ENCODE measurements around the gene MRPL18.
"Not testable (repeated sequence)": the region's sequence is repeated elsewhere in the genome, so short reads cannot be mapped to it uniquely, and the experiment has no call there.

The MRPL18 gene

DNA sequence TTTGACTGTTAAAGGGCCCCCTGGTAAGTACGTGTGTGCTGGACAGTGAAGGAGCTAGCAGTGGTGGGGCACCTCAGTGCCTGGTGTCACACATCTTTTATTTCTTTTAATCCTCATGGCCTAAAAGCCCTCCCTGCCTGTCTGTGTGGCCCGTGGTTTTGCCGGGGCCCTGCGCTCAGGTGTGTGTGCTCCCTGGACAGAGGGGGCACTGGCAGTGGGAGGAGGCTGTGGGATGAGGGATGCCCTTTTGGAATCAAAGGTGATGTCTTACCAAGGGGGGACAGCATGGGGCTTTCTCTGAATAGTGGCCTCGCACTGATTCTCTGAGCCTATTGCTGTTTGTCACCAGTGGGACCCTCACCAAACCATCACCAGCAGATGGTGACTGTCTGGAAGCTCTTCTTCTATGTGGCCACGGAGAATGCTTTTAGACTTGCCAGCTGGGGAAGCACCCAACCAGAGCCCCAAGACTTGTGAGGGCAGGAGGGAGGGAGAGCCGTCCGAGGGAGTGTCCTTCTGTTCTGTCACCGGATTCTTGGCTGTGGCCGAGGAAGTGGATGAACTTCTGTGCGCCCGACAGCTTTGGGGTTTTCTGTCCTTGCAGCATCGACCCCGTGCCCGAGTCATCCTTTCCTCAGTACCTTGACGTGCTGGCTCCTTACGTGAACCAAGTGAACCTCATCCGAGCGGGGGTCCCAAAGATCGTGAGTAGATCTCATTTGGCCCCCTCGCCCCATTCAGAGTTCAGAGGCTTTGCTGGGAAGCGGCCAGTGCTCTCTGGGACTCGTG is 27.9 kb downstream of the MRPL18 start:
- DNase-seq = no peak

DNA sequence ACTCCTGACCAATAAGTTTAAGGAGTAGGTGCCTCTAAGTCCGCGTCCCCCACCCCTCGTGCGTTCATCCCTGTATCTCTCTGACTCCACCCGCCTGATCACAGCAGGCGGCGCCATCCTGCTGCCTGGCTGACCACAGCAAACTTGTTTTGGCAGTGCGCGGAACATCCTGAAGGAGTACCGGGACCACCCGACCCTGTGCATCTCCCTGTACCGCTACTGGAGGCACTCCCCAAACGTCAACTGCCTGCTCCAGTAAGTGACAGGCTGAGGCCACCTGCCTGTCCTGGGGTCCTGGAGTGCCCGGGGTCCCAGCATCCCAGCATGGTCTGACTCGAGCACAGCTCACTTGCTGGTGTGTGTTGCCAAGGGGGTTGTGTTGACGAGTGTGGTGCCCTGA is 28.8 kb downstream of the MRPL18 start:
- no peak for DNase-seq

DNA sequence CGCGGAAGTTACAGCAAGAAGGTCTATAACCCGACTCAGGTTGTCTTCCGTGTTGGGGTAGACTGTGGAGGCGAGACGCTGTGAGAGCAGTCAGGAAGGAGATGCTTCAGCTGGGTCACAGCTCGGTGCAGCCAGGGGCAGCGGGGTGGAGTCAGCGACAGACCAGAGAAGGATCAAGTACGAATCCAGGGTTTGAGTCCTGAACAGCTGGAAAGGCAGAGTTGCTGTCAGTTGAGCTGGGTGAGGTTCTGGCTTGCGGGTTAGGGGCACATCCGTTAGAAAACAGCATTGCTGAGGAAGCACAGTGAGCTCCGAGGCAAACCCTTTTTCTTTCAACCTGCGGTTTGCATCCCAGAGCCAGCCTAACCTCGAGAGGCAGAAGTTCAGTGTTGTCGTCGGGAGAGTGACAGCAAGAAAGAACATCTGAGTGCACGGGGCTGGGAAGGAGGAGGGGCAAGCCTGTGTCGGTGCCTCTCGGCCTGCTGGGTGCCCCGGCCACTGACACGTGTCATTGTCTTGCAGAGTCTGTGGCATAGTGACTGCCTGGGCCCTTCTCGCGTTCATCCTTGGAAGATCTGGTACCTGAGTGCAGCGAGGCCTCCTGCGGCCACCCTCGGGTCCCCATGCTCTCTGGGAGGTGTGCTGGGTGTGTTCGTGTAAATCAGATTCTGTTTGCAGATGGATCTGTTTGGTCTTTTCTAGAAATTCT is 29.8 kb downstream of the MRPL18 start:
- no peak for DNase-seq

DNA sequence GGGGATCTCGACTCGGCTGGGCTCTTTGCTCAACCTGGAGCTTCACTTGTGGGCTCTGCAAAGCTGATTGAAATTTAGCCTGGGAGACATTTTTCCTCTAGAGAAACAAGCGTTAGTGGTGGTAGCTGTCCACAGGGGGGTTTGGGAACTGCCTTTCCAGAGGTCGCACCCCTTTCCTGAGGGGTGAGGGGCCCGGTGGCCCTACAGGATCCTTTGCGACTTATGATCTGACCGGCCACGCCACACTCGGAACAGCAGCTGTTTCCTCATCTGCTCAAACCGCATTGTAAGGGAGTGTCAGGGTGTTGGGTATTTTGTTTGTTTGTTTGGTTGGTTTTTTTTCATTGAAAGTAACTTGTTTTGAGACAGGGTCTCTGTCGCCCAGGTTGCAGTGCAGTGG is 30.9 kb downstream of the MRPL18 start:
- DNase-seq = no peak

DNA sequence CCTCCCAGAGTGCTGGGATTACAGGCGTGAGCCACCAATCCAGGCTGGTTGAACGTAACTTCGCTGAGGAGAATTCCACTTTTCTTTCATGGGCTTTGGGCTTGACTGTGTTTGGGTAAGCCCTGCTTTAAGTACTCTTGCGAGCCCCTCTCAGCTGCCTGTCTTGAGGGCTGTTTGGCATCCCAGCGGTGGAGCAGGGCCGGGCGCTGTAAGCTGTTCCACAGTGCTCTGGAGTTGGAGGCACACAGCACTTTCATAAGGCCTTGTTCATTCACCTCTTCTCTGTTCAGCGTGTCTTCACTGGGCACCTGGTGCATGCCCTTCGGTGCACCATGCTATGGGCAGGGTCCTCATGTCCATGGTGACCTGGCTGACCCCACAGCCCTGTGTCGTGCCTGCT is 31.5 kb downstream of the MRPL18 start:
- no peak for DNase-seq

DNA sequence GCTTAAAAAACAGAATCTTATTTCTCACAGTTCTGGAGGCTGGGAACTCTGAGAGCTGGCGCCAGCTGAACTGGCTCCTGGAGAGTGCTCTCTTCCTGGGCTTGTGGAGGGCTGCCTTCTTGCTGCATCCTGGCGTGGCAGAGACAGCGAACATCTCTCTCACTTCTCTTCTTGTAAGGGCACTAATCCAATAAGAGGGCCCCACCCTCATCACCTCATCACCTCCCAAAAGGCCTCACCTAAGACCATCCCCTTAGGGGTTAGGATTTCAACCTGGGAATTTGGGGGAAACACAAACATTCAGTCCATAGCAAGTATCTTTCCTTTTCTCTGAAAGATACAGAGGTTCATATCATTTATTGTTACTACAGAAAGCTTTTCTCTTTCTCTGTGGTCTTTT is 33.7 kb downstream of the MRPL18 start:
- DNase-seq = no peak

DNA sequence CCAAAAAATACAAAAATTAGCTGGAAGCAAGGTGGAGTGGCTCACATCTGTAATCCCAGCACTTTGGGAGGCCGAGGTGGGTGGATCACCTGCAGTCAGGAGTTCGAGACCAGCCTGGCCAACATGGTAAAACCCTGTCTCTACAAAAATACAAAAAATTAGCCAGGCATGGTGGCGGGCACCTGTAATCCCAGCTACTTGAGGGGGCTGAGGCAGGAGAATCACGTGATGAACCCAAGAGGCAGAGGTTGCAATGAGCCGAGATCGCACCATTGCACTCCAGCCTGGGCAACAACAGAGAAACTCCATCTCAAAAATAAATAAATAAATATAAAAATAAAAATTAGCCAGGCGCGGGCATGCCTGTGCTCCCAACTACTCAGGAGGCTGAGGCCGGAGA is 34.4 kb downstream of the MRPL18 start:
- DNase-seq = not testable (repeated sequence)

DNA sequence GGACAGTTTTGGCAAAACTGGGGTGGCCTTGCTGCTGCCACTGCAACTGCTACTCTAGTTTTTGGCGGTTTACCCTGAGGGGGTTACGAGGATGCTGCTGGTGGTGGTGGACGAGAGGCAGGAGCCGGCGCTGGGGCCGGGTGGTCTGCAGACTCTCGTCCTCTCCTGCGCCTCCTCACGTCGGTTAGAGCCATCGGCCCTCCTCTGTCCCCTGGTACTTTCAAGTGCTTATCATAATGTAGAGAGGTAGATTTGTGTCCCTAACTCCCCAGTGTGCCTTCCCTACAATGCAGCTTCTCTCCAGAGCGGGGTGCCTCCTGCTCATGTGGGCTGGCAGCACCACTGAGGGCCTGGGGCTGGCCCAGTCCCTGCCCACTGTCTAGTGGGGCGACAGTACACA is 35.7 kb downstream of the MRPL18 start:
- DNase-seq = no peak

DNA sequence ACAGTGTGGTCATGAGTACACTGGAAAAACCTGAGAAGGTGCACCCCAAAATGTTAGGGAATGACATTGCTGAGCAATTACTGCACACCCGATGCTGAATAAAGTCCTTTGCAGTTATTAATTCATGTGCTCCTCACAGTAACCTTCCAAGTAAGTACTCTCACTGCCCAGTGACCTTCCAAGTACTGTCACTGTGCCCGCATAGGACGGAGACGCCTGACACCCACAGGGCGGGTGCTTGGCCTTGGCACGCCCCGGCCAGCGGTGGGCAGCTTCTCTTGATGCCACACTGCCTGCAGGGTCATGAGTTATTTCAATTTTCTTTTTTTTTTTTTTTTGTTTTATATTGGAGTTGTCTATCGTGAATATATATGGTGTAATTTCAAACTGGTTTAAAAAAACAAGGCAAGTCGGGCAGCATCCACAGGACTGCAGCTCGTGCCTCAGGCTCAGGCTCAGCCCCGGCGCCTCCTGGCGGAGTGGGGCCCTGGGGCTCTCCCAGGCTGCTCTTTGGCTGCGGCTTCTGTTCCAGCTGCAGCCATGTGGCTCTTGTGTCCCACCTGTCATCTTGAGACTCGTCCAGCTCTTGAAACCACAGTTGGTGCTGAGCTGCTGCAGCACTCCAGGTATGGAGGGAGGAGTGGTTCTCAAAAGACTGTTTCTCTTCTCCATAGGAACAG is 36.8 kb downstream of the MRPL18 start:
- DNase-seq = no peak

DNA sequence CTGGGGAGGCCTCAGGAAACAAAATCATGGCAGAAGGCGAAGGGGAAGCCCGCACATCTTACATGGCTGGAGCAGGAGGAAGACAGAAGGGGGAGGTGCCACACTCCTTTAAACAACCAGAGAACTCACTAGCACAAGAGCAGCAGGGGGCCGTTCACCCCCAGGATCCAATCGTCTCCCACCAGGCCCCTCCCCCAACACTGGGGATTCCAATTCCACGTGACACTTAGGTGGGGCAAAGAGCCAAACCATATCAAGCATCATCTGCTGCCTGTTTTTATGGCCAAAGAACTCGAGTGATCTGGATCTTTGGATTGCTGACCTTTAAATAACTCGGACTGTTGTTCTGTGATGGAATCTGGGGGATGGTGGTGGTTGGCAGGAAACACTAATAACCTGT is 37.8 kb downstream of the MRPL18 start:
- DNase-seq = no peak

DNA sequence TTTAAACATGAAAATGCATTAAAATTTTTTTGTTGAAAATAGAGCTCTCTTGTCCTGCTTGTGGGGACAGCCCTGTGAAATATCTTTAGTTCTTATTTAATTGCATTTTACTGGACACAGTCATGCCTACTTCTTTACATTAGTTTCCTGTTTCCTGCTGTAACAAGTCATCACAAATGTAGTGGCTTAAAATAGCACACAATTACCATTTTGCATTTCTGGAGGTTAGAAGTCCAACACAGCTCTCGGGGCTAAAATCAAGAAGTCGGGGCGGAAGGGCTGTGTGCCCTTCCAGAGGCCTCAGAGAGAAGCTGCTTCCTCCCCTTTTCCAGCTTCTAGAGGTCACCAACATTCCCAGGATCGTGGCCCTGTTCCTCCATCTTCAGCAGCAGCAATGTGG is 39.3 kb downstream of the MRPL18 start:
- DNase-seq = no peak

DNA sequence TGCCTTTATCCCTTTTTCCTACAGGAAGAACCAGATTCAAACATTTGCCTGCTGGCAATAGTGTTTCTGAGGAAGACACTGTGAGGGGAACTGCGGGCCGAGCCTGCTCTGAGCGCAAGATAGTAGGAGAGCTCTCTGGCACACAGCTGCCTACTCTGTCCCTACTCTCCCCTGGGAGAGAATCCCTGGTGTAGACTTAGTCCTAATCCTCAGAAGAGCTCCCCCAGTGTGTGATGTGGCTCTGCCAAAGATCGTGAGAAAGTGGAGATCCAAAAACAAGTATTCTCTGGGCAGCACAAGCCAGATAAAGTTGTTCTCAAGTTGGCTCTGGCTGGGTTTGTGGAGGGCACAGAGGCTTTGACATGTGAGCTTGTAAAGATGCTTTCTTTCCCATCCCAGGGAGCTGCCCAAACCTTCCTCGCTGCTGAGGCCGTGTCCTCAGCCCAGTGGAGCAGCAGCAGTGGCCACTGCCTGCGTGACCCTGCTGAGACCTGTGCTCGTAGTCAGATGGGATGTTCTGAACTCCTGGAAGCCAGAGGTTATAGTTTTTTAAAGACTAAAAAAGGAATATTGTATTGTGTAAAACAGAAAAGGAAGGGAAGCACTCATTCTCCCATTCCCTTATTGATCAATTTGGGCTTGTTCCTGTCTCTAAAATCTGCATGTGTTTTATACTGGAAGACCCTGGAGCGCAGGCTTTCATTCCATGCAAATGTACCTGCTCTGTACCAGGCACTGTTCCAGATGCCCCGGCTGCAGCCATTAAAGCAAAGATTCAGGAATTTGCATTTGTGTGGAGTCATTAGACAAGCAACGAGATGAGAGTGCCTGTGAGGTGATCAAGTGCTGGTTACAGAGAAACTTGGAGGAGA is 40.5 kb downstream of the MRPL18 start:
- no peak for DNase-seq

DNA sequence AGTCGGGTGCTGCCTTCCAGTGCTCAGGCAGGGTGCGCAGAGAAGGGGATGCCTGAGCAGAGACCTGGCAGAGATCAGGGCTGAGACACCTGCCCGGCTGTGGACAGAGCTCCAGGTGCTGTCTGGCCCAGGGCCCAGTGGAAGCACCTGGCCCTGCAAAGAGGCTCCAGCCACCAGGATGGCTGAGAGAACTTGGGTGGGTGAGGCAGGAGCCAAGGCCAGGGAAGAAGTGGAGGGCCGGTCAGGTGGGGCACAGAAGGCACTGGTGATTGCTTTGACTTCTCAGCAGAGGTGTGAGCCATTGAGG is 41.1 kb downstream of the MRPL18 start:
- no peak for DNase-seq

DNA sequence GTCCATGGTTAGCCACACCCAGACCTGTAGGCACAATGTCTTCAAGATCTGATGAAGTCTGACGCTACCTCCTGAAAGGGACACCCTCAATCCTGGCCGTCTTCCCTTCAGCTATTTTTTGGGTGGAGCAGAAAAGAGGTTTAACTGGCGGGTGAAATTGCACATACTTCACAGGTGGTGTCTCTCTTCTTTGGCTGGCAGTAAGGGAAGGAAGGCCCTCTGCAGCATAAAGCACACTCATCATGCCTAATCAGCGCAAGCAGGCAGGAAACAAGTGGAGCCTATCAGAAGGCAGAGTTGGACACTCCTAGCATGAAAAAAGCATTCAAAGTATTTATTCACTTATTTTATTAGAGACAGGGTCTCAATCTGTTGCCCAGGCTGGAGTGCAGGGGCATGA is 42.7 kb downstream of the MRPL18 start:
- DNase-seq = no peak

DNA sequence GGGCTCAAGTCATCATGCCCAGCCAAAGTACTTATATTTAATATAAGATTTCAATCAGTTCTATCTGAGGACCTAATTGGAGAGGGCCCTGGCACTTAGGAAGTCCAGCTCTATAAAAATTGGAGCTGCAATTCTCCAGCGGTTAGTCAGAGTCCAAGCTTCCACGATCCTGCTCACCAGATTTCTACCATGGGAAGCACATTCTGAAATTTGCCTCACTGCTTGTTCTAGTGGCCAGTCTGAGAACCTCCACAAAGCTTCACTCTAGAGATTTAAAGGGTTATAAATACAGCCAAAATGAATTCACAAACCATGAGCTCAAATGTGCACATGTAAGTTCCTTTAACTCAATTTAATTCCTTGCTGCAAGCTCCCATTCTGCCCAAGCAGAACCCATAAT is 43.3 kb downstream of the MRPL18 start:
- no peak for DNase-seq

DNA sequence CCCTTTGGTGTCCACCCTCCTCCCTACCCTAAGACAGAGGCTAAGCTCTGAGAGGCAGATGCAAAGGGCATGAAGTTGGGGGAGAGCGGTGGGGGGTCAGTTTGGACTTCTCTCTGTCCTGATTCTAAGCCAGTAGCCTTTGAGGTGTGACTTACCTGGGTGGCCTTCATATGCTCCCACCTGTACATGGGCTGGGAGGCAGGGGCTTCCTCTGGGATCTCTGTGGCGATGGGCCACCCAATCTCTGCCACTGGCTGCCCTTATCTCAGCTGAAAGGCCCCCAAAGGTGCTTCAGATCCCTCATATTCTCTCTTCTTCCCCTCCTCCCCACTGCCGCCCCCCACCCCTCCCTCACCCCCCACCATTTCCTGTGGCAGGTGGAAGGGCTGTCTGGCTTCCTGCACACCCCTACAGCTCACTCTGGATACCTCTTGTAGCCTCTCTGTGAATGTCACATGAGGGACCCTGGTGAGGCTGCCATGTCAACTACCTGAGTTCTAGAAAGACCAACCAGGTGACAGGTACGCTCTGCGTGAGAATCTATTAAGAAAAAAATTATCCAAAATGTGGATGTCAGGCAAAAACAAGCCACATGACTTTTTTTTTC is 43.8 kb downstream of the MRPL18 start:
- DNase-seq = no peak

DNA sequence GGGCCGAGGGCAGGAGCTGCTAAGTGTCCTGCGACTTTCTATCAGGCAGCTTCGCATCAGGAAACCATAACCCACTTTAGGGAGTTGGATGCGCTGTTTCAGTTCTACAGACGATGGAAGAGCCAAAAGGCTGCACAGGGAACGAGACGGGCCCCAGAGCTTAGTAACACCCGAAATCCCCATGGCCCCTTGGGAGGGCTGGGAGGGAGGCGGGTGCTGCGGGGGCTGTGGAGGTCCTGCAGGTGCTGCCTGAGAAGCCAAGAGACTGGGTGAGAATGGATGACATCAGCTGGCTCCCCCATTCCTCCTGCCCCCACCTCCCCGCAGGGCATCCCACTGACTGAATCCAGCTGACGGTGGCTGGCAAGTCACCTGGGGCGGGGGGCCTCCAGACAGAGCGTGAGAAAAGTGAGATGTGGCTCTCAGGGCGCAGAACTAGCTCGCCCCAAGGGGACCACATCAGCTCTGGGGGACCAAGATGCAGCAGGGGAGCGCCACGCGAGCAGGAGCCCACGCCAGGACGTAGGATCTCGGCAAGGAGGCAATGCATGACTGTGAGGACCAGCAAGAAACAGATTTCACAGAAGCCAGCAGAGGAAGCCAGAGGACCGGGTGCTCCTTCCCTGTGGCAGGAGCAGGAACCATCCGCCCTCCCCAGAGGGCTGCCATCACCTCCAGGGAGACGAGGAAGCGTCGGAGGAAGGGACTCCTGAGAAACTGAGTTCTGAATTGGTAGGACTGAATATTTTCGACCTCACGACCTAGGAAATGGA is 46.6 kb downstream of the MRPL18 start:
- no peak for DNase-seq

DNA sequence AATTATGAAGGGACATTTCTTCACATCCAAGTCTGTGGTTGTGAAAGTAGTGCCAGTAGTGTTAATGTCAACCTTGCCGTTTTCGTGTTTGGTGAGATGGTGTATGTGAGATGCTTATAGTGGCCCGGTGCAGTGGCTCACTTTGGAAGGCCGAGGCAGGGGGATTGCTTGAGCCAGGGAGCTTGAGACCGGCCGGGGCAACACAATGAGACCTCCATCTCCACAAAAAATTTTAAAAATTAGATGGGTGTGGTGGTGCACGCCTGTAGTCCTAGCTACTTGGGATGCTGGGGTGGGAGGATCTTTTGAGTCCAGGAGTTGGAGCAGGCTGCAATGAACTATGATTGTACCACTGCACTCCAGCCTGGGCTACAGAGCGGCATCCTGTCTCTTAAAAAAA is 47.2 kb downstream of the MRPL18 start:
- no peak for DNase-seq

DNA sequence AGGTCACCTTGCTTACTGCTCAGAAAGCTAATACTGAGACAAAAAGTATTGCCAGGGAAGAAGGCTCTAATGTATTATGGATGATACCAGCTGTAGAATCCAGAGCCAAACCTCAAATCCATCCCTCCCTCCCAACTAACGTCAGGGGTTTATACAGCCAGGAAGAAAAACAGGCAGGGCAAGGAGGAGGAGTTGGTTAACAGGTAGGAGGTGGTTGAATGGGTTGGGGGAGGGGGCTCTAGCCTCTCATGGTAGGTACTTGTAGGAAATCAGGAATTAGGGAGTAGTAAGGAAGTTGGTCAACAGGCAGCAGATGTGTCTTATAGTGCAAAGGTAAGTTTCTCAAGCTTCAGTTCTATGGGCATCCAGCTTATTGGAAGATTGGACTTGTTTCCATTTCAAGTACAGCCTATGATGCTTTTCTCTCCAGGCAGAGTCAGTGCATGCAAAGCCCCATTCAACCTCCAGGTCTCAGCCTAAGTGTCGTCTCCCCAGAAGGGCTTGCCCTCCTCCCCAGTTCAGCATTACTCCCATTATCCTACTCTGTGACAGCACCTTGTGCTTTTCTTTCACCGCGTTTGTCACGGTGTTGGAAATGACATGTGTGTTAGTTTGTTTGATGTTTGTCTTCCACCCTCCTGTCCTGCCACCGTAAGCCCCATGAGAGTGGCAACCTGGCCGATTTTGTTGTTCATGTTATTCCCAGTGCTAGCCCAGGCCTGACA is 47.9 kb downstream of the MRPL18 start:
- DNase-seq = no peak

DNA sequence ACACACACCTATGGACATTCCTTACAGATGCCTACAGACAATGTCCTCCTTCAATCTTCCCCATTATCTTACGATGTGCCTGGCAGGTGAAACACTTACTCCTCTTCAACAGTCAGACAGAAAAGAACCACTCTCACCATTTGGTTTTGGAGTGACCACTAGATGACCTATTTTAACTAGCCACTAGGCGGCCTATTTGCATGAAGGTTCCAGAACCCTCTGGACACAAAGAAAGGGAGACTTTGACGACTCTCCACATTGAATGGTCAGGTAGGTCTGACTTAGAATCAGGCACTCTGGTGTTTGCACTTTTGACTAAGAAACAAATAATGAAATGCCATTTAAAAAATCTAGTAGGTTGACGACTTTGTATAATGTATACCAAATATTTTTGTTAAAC is 51.8 kb downstream of the MRPL18 start:
- DNase-seq = no peak

Data from activated gamma-delta T cell (primary cell).